WI38 (cell line): ENCODE measurements around the gene TKT.
A peak's percentile ranks its signal among the peaks of the same experiment; 100 is the strongest.

Experiments
- H3K4me3 ChIP-seq: 2 replicates; pipeline ENCODE4 v1.5.1; 2011; ENCODE audit warnings: low read depth, mild to moderate bottlenecking, control low read depth, low read length
- TF ChIP-seq, protein P1 (sequence below): IDR thresholded peaks from 2 replicates; pipeline ENCODE4 v1.5.1; 2012; ENCODE audit warnings: low read depth, mild to moderate bottlenecking, control low read depth, low read length

TKT gene

GRCh38 chr3:53224026-53224425, 31.8 kb downstream of the TKT start:
- no peak overlapping the region for H3K4me3 ChIP-seq
- TF ChIP-seq, protein P1, sequence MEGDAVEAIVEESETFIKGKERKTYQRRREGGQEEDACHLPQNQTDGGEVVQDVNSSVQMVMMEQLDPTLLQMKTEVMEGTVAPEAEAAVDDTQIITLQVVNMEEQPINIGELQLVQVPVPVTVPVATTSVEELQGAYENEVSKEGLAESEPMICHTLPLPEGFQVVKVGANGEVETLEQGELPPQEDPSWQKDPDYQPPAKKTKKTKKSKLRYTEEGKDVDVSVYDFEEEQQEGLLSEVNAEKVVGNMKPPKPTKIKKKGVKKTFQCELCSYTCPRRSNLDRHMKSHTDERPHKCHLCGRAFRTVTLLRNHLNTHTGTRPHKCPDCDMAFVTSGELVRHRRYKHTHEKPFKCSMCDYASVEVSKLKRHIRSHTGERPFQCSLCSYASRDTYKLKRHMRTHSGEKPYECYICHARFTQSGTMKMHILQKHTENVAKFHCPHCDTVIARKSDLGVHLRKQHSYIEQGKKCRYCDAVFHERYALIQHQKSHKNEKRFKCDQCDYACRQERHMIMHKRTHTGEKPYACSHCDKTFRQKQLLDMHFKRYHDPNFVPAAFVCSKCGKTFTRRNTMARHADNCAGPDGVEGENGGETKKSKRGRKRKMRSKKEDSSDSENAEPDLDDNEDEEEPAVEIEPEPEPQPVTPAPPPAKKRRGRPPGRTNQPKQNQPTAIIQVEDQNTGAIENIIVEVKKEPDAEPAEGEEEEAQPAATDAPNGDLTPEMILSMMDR: no peak

DNA sequence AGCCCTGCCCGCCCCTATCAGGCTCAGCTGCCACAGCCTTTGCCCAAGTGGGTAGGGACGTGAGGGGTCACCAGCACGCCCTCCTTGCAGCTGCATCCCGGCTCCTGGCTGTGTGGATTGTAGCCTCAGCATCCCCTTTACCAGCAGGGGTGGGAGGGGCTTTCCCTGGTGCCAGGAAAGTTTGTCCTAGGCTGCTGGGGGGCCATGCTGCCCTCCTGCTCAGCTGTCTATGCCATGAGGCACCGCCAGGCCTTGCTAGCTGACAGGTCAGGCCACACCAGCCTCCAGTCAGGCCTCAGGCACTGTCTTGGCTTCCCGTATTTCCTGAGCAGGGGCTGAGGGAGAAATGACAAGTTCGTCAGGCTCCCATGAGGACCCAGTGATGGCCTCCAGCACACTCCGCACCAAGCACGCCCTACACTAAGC, 32.3 kb downstream of the TKT start:
- no peak overlapping the region for H3K4me3 ChIP-seq
- TF ChIP-seq, protein P1: no peak

DNA sequence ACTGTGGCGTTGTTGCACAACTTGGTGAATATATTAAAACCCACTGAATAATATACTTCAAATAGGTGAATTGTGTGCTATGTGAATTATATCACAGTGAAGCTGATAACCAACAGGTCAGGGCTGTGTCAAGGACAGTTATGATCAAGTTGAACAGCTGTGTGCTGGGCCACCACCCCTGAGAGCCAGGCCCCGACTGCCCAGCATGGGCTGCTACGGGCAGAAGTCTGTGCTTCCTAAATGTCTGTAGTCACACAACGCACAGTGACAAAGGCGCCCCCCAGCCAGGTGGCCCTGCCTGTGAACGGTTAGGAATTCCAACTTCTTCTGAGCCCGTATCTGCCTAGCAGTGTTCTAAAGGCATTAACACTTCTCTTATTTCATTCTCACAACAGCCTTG, 32.8 kb downstream of the TKT start:
- TF ChIP-seq, protein P1: no peak
- no peak overlapping the region for H3K4me3 ChIP-seq

GRCh38 chr3:53222183-53222901, 33.5 kb downstream of the TKT start:
- H3K4me3 ChIP-seq: no peak overlapping the region
- TF ChIP-seq, protein P1: no peak

GRCh38 chr3:53221827-53222182, 34.0 kb downstream of the TKT start:
- H3K4me3 ChIP-seq: no peak overlapping the region
- TF ChIP-seq, protein P1: no peak

GRCh38 chr3:53221345-53221744, 34.5 kb downstream of the TKT start:
- H3K4me3 ChIP-seq: no peak overlapping the region
- TF ChIP-seq, protein P1: no peak

- H3K4me3 ChIP-seq: no peak overlapping the region
- TF ChIP-seq, protein P1: peak; percentile 96
Measured at GRCh38 chr3:53219895-53220483, 35.8 kb downstream of the TKT start.
